Loucy (cell line): ENCODE data around the gene MOB3B.

Experiments used
- H2AFZ ChIP-seq: fragments of 200-600 bp; sonication (generic); 2 replicates; pipeline ENCODE4 v1.6.0; 2016; ENCODE audit warnings: antibody characterized with exemption, mild to moderate bottlenecking, low read length, moderate library complexity
- H3F3A ChIP-seq: fragments of 200-600 bp; 2 replicates; pipeline ENCODE4 v1.6.0; 2016; ENCODE audit warnings: antibody characterized with exemption, low read depth, mild to moderate bottlenecking
- H3K27me3 ChIP-seq: fragments of 200-600 bp; sonication (generic); 2 replicates; pipeline ENCODE4 v1.6.1; 2014; ENCODE audit warnings: low read length, mild to moderate bottlenecking; ENCODE audit not compliant: insufficient read depth, poor library complexity, severe bottlenecking
- H3K36me3 ChIP-seq: fragments of 200-600 bp; sonication (generic); 2 replicates; pipeline ENCODE4 v1.6.1; 2016; ENCODE audit warnings: low read length; ENCODE audit not compliant: insufficient read depth
- H3K4me1 ChIP-seq: fragments of 200-600 bp; sonication (generic); 2 replicates; pipeline ENCODE4 v1.5.1; 2014; ENCODE audit warnings: low read length, mild to moderate bottlenecking; ENCODE audit not compliant: insufficient read depth, poor library complexity, severe bottlenecking
- H3K4me2 ChIP-seq: fragments of 200-600 bp; sonication (generic); 2 replicates; pipeline ENCODE4 v1.6.0; 2014; ENCODE audit warnings: antibody characterized with exemption, low read length, low read depth, mild to moderate bottlenecking; ENCODE audit not compliant: poor library complexity, severe bottlenecking
- H3K4me3 ChIP-seq: fragments of 200-600 bp; sonication (generic); 2 replicates; pipeline ENCODE4 v1.5.1; 2014; ENCODE audit warnings: low read length, mild to moderate bottlenecking, mixed read lengths; ENCODE audit not compliant: poor library complexity, severe bottlenecking
- H3K79me2 ChIP-seq: fragments of 200-600 bp; sonication (generic); 2 replicates; pipeline ENCODE4 v1.6.1; 2014; ENCODE audit warnings: low read length; ENCODE audit not compliant: insufficient read depth
- H3K9ac ChIP-seq: fragments of 200-600 bp; sonication (generic); 2 replicates; pipeline ENCODE4 v1.6.0; 2014; ENCODE audit warnings: mild to moderate bottlenecking, low read depth, low read length, moderate library complexity; ENCODE audit not compliant: poor library complexity, severe bottlenecking
- H3K9me2 ChIP-seq: fragments of 200-600 bp; sonication (generic); replicated peaks from 2 replicates; pipeline ENCODE4 v1.6.1; 2016; ENCODE audit warnings: low read depth, low read length, mixed read lengths
- H3K9me3 ChIP-seq: fragments of 200-600 bp; sonication (generic); 2 replicates; pipeline ENCODE4 v1.6.1; 2014; ENCODE audit warnings: mild to moderate bottlenecking, antibody characterized with exemption, low read length, low read depth; ENCODE audit not compliant: insufficient read depth
- H4K20me1 ChIP-seq: fragments of 200-600 bp; sonication (generic); 2 replicates; pipeline ENCODE4 v1.6.0; 2014; ENCODE audit warnings: antibody characterized with exemption, low read length, mild to moderate bottlenecking; ENCODE audit not compliant: insufficient read depth, poor library complexity, severe bottlenecking
- EZH2phosphoT487 ChIP-seq: fragments of 200-600 bp; IDR thresholded peaks from 2 replicates; pipeline ENCODE4 v1.6.1; 2018; ENCODE audit warnings: antibody characterized with exemption, mild to moderate bottlenecking, moderate library complexity, borderline replicate concordance
- TF ChIP-seq, protein P1 (sequence below): fragments of 200-600 bp; sonication (generic); conservative IDR thresholded peaks from 2 replicates; pipeline ENCODE4 v1.5.1; 2014; ENCODE audit warnings: mild to moderate bottlenecking, antibody characterized with exemption, low read length

Gene MOB3B

DNA sequence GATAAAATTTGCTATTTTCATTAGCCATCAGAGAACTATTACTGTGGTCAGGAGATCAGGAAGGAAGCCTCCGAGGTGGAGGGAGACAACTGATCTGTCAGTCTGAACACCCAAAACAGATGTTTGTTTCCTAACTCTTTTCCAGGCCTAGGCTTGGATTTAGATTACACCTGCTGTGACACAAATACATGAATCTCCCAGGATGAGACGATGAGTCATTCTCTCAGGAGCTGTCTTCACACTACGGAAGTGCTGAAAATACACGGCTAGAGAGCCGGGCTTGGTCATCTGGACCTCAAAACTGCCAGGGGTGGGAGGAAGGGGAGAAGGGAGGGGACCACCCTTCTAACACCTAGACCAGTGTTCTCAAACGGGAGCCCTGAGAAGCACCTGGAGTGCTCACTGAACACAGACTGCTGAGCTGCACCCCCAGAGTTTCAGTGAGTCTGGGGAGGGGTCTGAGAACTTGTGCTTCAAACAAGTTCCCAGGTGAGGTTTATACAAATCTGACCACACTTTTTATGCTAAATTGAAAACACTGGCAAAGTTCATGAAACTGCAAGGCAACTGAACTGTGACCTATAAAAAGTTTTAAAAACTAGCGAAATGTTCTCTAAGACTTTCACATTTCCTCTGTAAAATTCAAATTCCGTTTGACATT is 152.3 kb downstream of the MOB3B start:
- Histone ChIP-seq H3K4me2 (peak overlapping the region; percentile 17), H3K36me3 (no peaks in the 10 kb centered on the region), H3K27me3 (no peaks in the 10 kb centered on the region), H3K9me2 (no peaks in the 10 kb centered on the region), H3F3A (no peaks in the 10 kb centered on the region), H3K4me3 (no peak overlapping the region), H2AFZ (0 out of 2 replicates have a peak overlapping the region, but pooled peaks have one; percentile 9), H3K9me3 (no peaks in the 10 kb centered on the region), H4K20me1 (no peaks in the 10 kb centered on the region), H3K79me2 (no peaks in the 10 kb centered on the region), H3K9ac (no peak overlapping the region), H3K4me1 (peaks cover 36% of the 10 kb centered on the region)
- TF ChIP-seq, protein P1, sequence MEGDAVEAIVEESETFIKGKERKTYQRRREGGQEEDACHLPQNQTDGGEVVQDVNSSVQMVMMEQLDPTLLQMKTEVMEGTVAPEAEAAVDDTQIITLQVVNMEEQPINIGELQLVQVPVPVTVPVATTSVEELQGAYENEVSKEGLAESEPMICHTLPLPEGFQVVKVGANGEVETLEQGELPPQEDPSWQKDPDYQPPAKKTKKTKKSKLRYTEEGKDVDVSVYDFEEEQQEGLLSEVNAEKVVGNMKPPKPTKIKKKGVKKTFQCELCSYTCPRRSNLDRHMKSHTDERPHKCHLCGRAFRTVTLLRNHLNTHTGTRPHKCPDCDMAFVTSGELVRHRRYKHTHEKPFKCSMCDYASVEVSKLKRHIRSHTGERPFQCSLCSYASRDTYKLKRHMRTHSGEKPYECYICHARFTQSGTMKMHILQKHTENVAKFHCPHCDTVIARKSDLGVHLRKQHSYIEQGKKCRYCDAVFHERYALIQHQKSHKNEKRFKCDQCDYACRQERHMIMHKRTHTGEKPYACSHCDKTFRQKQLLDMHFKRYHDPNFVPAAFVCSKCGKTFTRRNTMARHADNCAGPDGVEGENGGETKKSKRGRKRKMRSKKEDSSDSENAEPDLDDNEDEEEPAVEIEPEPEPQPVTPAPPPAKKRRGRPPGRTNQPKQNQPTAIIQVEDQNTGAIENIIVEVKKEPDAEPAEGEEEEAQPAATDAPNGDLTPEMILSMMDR: no peak
- no peak for TF ChIP-seq EZH2phosphoT487

DNA sequence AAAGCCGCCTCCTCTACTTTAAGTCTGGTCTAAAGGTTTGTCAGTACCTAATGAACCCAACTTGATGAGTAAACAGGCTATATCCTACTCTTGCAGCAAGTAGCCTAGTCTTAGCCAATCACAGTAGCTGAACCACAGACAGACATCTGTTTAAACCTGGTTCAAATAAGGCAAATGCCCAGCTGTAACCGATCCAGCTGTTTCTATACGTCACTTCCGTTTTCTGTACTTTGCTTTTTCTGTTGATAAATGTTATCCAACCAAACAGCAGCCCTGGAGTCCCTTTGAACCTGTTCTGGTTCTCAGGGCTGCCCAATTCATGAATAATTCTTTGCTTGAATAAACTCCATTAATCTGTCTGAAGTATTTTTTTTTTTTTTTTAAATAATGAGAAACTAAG is 155.8 kb downstream of the MOB3B start:
- no peak overlapping the region for H3K9ac ChIP-seq
- no peak overlapping the region for H3K4me2 ChIP-seq
- H3K27me3 ChIP-seq: no peaks in the 10 kb centered on the region
- no peaks in the 10 kb centered on the region; the same call in 1 of the 2 replicates for H3K36me3 ChIP-seq
- no peak overlapping the region for H3K4me3 ChIP-seq
- TF ChIP-seq, protein P1: no peak
- no peak for TF ChIP-seq EZH2phosphoT487
- no peaks in the 10 kb centered on the region for H3F3A ChIP-seq
- H2AFZ ChIP-seq: no peak overlapping the region
- H3K79me2 ChIP-seq: no peaks in the 10 kb centered on the region
- H3K9me2 ChIP-seq: no peaks in the 10 kb centered on the region
- H3K4me1 ChIP-seq: peaks cover 35% of the 10 kb centered on the region
- H4K20me1 ChIP-seq: no peaks in the 10 kb centered on the region
- H3K9me3 ChIP-seq: no peaks in the 10 kb centered on the region

DNA sequence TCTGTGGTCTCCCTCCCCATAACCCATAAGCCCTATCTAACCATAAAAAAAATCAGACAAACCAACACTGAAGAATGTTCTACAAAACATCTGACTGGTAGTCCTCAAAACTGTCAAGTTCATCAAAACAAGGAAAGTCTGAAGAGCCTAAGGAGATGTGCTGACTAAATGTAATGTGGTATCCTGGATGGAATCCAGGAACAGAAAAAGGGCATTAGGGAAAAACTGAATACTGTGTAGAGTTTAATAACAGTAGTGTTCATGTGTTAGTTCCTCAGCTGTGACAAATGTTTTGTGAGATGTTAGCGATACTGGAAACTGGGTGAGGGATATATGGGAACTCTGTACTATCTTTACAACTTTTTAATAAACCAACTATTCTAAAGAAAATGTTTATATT is 157.0 kb downstream of the MOB3B start:
- no peaks in the 10 kb centered on the region for H3K27me3 ChIP-seq
- no peak overlapping the region for H3K4me3 ChIP-seq
- H3K9me2 ChIP-seq: no peaks in the 10 kb centered on the region
- no peaks in the 10 kb centered on the region for H3K9me3 ChIP-seq
- no peaks in the 10 kb centered on the region; the same call in 1 of the 2 replicates for H3K36me3 ChIP-seq
- H2AFZ ChIP-seq: no peak overlapping the region
- no peaks in the 10 kb centered on the region for H3F3A ChIP-seq
- H3K79me2 ChIP-seq: no peaks in the 10 kb centered on the region
- H4K20me1 ChIP-seq: no peaks in the 10 kb centered on the region
- peaks cover 23% of the 10 kb centered on the region for H3K4me1 ChIP-seq
- H3K9ac ChIP-seq: no peak overlapping the region
- no peak overlapping the region for H3K4me2 ChIP-seq
- no peak for TF ChIP-seq EZH2phosphoT487
- TF ChIP-seq, protein P1: no peak
